ENCODE results near the gene SERINC2.
"Not testable (repeated sequence)": the region's sequence is repeated elsewhere in the genome, so short reads cannot be mapped to it uniquely, and the experiment has no call there.

The SERINC2 gene

GRCh38 chr1:31435471-31436409 lies 22.7 kb downstream of the SERINC2 start:
- DNase-seq = no peak

- no peak for DNase-seq
Measured at GRCh38 chr1:31436596-31437432, 23.8 kb downstream of the SERINC2 start.

GRCh38 chr1:31437433-31438037 lies 24.5 kb downstream of the SERINC2 start:
- no peak for DNase-seq

- DNase-seq = no peak
Measured at GRCh38 chr1:31439276-31439675, 26.3 kb downstream of the SERINC2 start.

GRCh38 chr1:31441073-31441472 lies 28.1 kb downstream of the SERINC2 start:
- DNase-seq = no peak

- no peak for DNase-seq
Measured at GRCh38 chr1:31441558-31441957, 28.5 kb downstream of the SERINC2 start.

GRCh38 chr1:31441970-31442647 lies 29.1 kb downstream of the SERINC2 start:
- no peak for DNase-seq

- no peak for DNase-seq
Measured at GRCh38 chr1:31442648-31442994, 29.6 kb downstream of the SERINC2 start.

GRCh38 chr1:31443673-31444072 lies 30.7 kb downstream of the SERINC2 start:
- no peak for DNase-seq

GRCh38 chr1:31444725-31445448 lies 31.9 kb downstream of the SERINC2 start:
- no peak for DNase-seq

GRCh38 chr1:31445951-31446350 lies 32.9 kb downstream of the SERINC2 start:
- no peak for DNase-seq

- no peak for DNase-seq
Measured at GRCh38 chr1:31447210-31447609, 34.2 kb downstream of the SERINC2 start.

GRCh38 chr1:31453384-31454079 lies 40.5 kb downstream of the SERINC2 start:
- DNase-seq = no peak

- no peak for DNase-seq
Measured at GRCh38 chr1:31458287-31458896, 45.4 kb downstream of the SERINC2 start.

- no peak for DNase-seq
Measured at GRCh38 chr1:31460027-31460426, 47.0 kb downstream of the SERINC2 start.

- DNase-seq = no peak
Measured at GRCh38 chr1:31467005-31467674, 54.1 kb downstream of the SERINC2 start.

GRCh38 chr1:31470794-31471315 lies 57.8 kb downstream of the SERINC2 start:
- no peak for DNase-seq

- not testable (repeated sequence) for DNase-seq
Measured at GRCh38 chr1:31471452-31472313, 58.7 kb downstream of the SERINC2 start.

GRCh38 chr1:31472314-31472651 lies 59.3 kb downstream of the SERINC2 start:
- not testable (repeated sequence) for DNase-seq

Data from right hindlimb (tissue), 1 donor.